DND-41 (cell line): Measurements from ENCODE around the gene ANAPC15.

ENCODE experiments used
- ATAC-seq: fragments of 200-7000 bp; cut with Tn5 transposase; 3 replicates; pipeline ENCODE4 v1.9.1; 2021; ENCODE audit warnings: low read depth; ENCODE audit not compliant: insufficient read depth
- DNase-seq: peaks from one replicate; pipeline ENCODE4 v3.0.0-alpha.2; 2020
- H2AFZ ChIP-seq: 2 replicates; pipeline ENCODE4 v1.6.0; 2012; ENCODE audit warnings: low read depth, low read length
- H3K27ac ChIP-seq: 2 replicates; pipeline ENCODE4 v1.5.1; 2012; ENCODE audit warnings: low read length, inconsistent platforms
- H3K27me3 ChIP-seq: fragments of 200-600 bp; sonication (generic); 2 replicates; pipeline ENCODE4 v1.6.0; 2012; ENCODE audit warnings: low read length, mild to moderate bottlenecking, inconsistent platforms; ENCODE audit not compliant: insufficient read depth, poor library complexity
- H3K36me3 ChIP-seq: 2 replicates; pipeline ENCODE4 v1.5.1; 2012; ENCODE audit warnings: low read length, inconsistent platforms; ENCODE audit not compliant: insufficient read depth
- H3K4me1 ChIP-seq: 2 replicates; pipeline ENCODE4 v1.5.1; 2012; ENCODE audit warnings: mild to moderate bottlenecking, low read length; ENCODE audit not compliant: insufficient read depth
- H3K4me2 ChIP-seq: 2 replicates; pipeline ENCODE4 v1.6.0; 2012; ENCODE audit warnings: mild to moderate bottlenecking, moderate library complexity, low read length, inconsistent platforms; ENCODE audit not compliant: insufficient read depth
- H3K4me3 ChIP-seq, 2 experiments: fragments of 200-600 bp in 1 of 2; shearing (Covaris generic) in 1 of 2; 2 replicates each; pipeline ENCODE4 v1.5.1; 2012 to 2016; ENCODE audit warnings: inconsistent platforms in 2 of 2, low read length in 2 of 2, mild to moderate bottlenecking in 2 of 2, low read depth in 1 of 2, moderate library complexity in 1 of 2
- H3K79me2 ChIP-seq: 2 replicates; pipeline ENCODE4 v1.6.0; 2012; ENCODE audit warnings: low read length, inconsistent platforms; ENCODE audit not compliant: insufficient read depth
- H3K9ac ChIP-seq: 2 replicates; pipeline ENCODE4 v1.6.0; 2012; ENCODE audit warnings: low read depth, mild to moderate bottlenecking, inconsistent platforms, low read length, moderate library complexity
- H3K9me3 ChIP-seq: 2 replicates; pipeline ENCODE4 v1.5.1; 2012; ENCODE audit warnings: low read length, moderate library complexity, mild to moderate bottlenecking, inconsistent platforms; ENCODE audit not compliant: insufficient read depth, severe bottlenecking
- H4K20me1 ChIP-seq: 2 replicates; pipeline ENCODE4 v1.6.0; 2012; ENCODE audit warnings: low read length; ENCODE audit not compliant: insufficient read depth
- EZH2 ChIP-seq: IDR thresholded peaks from 3 replicates; pipeline ENCODE4 v1.6.1; 2012; ENCODE audit warnings: borderline replicate concordance, low read depth, mild to moderate bottlenecking, moderate library complexity, low read length, inconsistent platforms; ENCODE audit not compliant: severe bottlenecking
- TF ChIP-seq, protein P1 (sequence below): IDR thresholded peaks from 2 replicates; pipeline ENCODE4 v1.5.1; 2012; ENCODE audit warnings: borderline replicate concordance, low read length, moderate library complexity, mild to moderate bottlenecking; ENCODE audit not compliant: poor library complexity, severe bottlenecking; ENCODE audit errors: extremely low read depth

Gene ANAPC15

GRCh38 chr11:72091292-72091691, 21.2 kb downstream of the ANAPC15 start:
- peak; percentile 72 for DNase-seq
- ATAC-seq = peak; percentile 97
- Histone ChIP-seq H3K27ac (no peak overlapping the region), H3K27me3 (no peaks in the 10 kb centered on the region), H3K4me3 (no peak overlapping the region), H3K36me3 (peaks cover 50% of the 10 kb centered on the region), H3K9ac (no peak overlapping the region), H3K79me2 (no peaks in the 10 kb centered on the region), H2AFZ (no peak overlapping the region), H3K4me2 (no peak overlapping the region), H4K20me1 (no peaks in the 10 kb centered on the region), H3K4me1 (no peaks in the 10 kb centered on the region), H3K9me3 (no peaks in the 10 kb centered on the region)
- TF ChIP-seq EZH2 = no peak
- TF ChIP-seq, protein P1, sequence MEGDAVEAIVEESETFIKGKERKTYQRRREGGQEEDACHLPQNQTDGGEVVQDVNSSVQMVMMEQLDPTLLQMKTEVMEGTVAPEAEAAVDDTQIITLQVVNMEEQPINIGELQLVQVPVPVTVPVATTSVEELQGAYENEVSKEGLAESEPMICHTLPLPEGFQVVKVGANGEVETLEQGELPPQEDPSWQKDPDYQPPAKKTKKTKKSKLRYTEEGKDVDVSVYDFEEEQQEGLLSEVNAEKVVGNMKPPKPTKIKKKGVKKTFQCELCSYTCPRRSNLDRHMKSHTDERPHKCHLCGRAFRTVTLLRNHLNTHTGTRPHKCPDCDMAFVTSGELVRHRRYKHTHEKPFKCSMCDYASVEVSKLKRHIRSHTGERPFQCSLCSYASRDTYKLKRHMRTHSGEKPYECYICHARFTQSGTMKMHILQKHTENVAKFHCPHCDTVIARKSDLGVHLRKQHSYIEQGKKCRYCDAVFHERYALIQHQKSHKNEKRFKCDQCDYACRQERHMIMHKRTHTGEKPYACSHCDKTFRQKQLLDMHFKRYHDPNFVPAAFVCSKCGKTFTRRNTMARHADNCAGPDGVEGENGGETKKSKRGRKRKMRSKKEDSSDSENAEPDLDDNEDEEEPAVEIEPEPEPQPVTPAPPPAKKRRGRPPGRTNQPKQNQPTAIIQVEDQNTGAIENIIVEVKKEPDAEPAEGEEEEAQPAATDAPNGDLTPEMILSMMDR = peak; percentile 92

- Histone ChIP-seq H3K27ac (no peak overlapping the region), H3K4me1 (no peaks in the 10 kb centered on the region), H2AFZ (no peak overlapping the region), H3K4me2 (no peak overlapping the region), H3K9ac (no peak overlapping the region), H3K27me3 (no peaks in the 10 kb centered on the region), H3K36me3 (peaks cover 39% of the 10 kb centered on the region), H3K79me2 (no peaks in the 10 kb centered on the region), H3K9me3 (no peaks in the 10 kb centered on the region), H4K20me1 (no peaks in the 10 kb centered on the region), H3K4me3 (no peak overlapping the region)
- no peak for ATAC-seq
- DNase-seq = no peak
- TF ChIP-seq, protein P1 = no peak
- no peak for TF ChIP-seq EZH2
These were observed 24.3 kb downstream of the ANAPC15 start for GRCh38 chr11:72088076-72088808.

- Histone ChIP-seq H3K4me3 (no peak overlapping the region), H3K9ac (no peak overlapping the region), H3K27me3 (no peaks in the 10 kb centered on the region), H3K4me1 (peaks cover 13% of the 10 kb centered on the region), H3K27ac (no peak overlapping the region), H3K79me2 (no peaks in the 10 kb centered on the region), H2AFZ (no peak overlapping the region), H3K9me3 (no peaks in the 10 kb centered on the region), H4K20me1 (no peaks in the 10 kb centered on the region), H3K36me3 (peaks cover 35% of the 10 kb centered on the region), H3K4me2 (no peak overlapping the region)
- no peak for TF ChIP-seq EZH2
- TF ChIP-seq, protein P1 = no peak
- no peak for ATAC-seq
- no peak for DNase-seq
These were observed 26.7 kb downstream of the ANAPC15 start for GRCh38 chr11:72085621-72086351.
